NCI-H524 (cell line): ENCODE measurements around the gene LTF.
"Not testable (repeated sequence)": the region's sequence is repeated elsewhere in the genome, so short reads cannot be mapped to it uniquely, and the experiment has no call there.

Experiments used
- DNase-seq, 2 experiments: peaks; one replicate each; lab custom pipeline; 2025; lab: John Stamatoyannopoulos, UW

LTF gene

GRCh38 chr3:46464326-46465195 lies at the start of gene LTF:
Gene LTF, minus strand, starts transcription at chr3:46464905. Its CDS starts 38 bp downstream, at chr3:46464867.
- DNase-seq = no peak

- DNase-seq = peak in 1 of 2 experiments; percentile 24
Measured at GRCh38 chr3:46512191-46512749, 47.6 kb upstream of the LTF start.

- no peak for DNase-seq
Measured at GRCh38 chr3:46509661-46510187, 45.0 kb upstream of the LTF start.

- peak; percentile 37 to 79 for DNase-seq
Measured at GRCh38 chr3:46508850-46509591, 44.3 kb upstream of the LTF start.

- DNase-seq = no peak
Measured at GRCh38 chr3:46506526-46506925, 41.8 kb upstream of the LTF start.

- DNase-seq = no peak
Measured at GRCh38 chr3:46505953-46506352, 41.2 kb upstream of the LTF start.

GRCh38 chr3:46504789-46505188 lies 40.1 kb upstream of the LTF start:
- no peak for DNase-seq

- no peak for DNase-seq
Measured at GRCh38 chr3:46503200-46503874, 38.6 kb upstream of the LTF start.

GRCh38 chr3:46501702-46502101 lies 37.0 kb upstream of the LTF start:
- DNase-seq = no peak

- DNase-seq = no peak
Measured at GRCh38 chr3:46500656-46501635, 36.2 kb upstream of the LTF start.

GRCh38 chr3:46498916-46499519 lies 34.3 kb upstream of the LTF start:
- DNase-seq = no peak

GRCh38 chr3:46497556-46498265 lies 33.0 kb upstream of the LTF start, which contains the start of gene RTP3:
Gene RTP3, plus strand, starts transcription at chr3:46497976. Its CDS starts 87 bp downstream, at chr3:46498063.
- no peak for DNase-seq

GRCh38 chr3:46496746-46497555 lies 32.2 kb upstream of the LTF start:
- peak in 1 of 2 experiments; percentile 34 for DNase-seq

- DNase-seq = no peak
Measured at GRCh38 chr3:46495901-46496456, 31.3 kb upstream of the LTF start.

GRCh38 chr3:46494491-46494890 lies 29.8 kb upstream of the LTF start:
- not testable (repeated sequence) for DNase-seq

- no peak for DNase-seq
Measured at GRCh38 chr3:46492890-46493547, 28.3 kb upstream of the LTF start.
